Measurements from ENCODE around the gene PROC.
A peak's percentile ranks its signal among the peaks of the same experiment; 100 is the strongest.

Gene PROC

DNA sequence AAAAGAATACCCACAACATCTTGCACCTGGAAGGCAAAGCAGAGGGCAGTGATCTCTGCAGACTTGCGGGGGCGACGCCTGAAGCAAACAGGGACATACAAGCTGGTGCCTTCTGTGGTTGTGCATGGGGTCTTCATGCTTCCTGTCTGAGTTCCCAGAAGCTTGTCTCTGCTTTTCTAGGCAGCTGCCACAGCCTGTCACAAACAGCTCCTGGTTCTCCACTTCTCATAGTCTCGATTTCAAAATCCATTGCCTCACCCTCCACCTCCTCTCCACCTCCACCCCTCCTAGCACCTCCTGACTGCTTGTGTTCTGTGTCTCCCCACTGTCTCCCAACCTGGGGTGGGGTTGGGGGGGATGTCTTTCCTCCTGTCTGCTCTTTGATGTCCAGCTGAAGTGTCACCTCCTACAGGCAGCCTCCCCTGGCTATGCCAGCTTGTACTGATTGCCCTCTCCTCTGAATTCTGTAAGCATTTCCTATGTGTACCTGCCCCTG is 1.7 kb upstream of the PROC start:
- TF ChIP-seq, protein P1, sequence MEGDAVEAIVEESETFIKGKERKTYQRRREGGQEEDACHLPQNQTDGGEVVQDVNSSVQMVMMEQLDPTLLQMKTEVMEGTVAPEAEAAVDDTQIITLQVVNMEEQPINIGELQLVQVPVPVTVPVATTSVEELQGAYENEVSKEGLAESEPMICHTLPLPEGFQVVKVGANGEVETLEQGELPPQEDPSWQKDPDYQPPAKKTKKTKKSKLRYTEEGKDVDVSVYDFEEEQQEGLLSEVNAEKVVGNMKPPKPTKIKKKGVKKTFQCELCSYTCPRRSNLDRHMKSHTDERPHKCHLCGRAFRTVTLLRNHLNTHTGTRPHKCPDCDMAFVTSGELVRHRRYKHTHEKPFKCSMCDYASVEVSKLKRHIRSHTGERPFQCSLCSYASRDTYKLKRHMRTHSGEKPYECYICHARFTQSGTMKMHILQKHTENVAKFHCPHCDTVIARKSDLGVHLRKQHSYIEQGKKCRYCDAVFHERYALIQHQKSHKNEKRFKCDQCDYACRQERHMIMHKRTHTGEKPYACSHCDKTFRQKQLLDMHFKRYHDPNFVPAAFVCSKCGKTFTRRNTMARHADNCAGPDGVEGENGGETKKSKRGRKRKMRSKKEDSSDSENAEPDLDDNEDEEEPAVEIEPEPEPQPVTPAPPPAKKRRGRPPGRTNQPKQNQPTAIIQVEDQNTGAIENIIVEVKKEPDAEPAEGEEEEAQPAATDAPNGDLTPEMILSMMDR (IDR thresholded peaks at IDR 0.05; ENCODE audit: low read depth, low read length): no peak
- no peak for TF ChIP-seq EZH2phosphoT487 (IDR thresholded peaks at IDR 0.05; ENCODE audit: low read depth)
- H3K9me3 ChIP-seq (ENCODE audit: insufficient read depth, low read length): no peaks in the 10 kb centered on the region
- H3K9ac ChIP-seq (ENCODE audit: low read length): peak overlapping the region; percentile 30
- peak overlapping the region; percentile 78 for H3K4me3 ChIP-seq (ENCODE audit: low read length)
- peaks cover 33% of the 10 kb centered on the region for H3K27me3 ChIP-seq (ENCODE audit: low read depth, low read length)
- H2AFZ ChIP-seq (ENCODE audit: low read depth, low read length): 0 out of 2 replicates have a peak overlapping the region, but pooled peaks have one; percentile 16
- no peak overlapping the region for H3K27ac ChIP-seq (ENCODE audit: low read length)
- H3K4me2 ChIP-seq (ENCODE audit: low read length): peak overlapping the region; percentile 90
- H3K36me3 ChIP-seq (replicated peaks; ENCODE audit: low read depth, low read length): no peaks in the 10 kb centered on the region
- no peaks in the 10 kb centered on the region for H3K79me2 ChIP-seq (ENCODE audit: low read length)
- no peaks in the 10 kb centered on the region for H4K20me1 ChIP-seq (ENCODE audit: insufficient read depth, low read length)
- H3K4me1 ChIP-seq (ENCODE audit: low read length): peaks cover 19% of the 10 kb centered on the region

DNA sequence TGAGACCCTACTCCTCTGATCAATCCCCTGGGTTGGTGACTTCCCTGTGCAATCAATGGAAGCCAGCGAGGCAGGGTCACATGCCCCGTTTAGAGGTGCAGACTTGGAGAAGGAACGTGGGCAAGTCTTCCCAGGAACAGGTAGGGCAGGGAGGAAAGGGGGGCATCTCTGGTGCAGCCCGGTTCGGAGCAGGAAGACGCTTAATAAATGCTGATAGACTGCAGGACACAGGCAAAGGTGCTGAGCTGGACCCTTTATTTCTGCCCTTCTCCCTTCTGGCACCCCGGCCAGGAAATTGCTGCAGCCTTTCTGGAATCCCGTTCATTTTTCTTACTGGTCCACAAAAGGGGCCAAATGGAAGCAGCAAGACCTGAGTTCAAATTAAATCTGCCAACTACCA is 821 bp upstream of the PROC start:
- Histone ChIP-seq H3K4me3 (ENCODE audit: low read length) (no peak overlapping the region), H3K9ac (ENCODE audit: low read length) (no peak overlapping the region), H3K36me3 (replicated peaks; ENCODE audit: low read depth, low read length) (no peaks in the 10 kb centered on the region), H4K20me1 (ENCODE audit: insufficient read depth, low read length) (no peaks in the 10 kb centered on the region), H3K4me1 (ENCODE audit: low read length) (peaks cover 11% of the 10 kb centered on the region), H3K4me2 (ENCODE audit: low read length) (no peak overlapping the region), H2AFZ (ENCODE audit: low read depth, low read length) (no peak overlapping the region), H3K79me2 (ENCODE audit: low read length) (no peaks in the 10 kb centered on the region), H3K27me3 (ENCODE audit: low read depth, low read length) (peaks cover 30% of the 10 kb centered on the region), H3K27ac (ENCODE audit: low read length) (no peak overlapping the region), H3K9me3 (ENCODE audit: insufficient read depth, low read length) (no peaks in the 10 kb centered on the region)
- TF ChIP-seq EZH2phosphoT487 (IDR thresholded peaks at IDR 0.05; ENCODE audit: low read depth): no peak
- TF ChIP-seq, protein P1 (IDR thresholded peaks at IDR 0.05; ENCODE audit: low read depth, low read length): no peak

DNA sequence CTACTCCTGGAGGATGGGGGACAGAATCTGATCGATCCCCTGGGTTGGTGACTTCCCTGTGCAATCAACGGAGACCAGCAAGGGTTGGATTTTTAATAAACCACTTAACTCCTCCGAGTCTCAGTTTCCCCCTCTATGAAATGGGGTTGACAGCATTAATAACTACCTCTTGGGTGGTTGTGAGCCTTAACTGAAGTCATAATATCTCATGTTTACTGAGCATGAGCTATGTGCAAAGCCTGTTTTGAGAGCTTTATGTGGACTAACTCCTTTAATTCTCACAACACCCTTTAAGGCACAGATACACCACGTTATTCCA is 844 bp downstream of the PROC start:
- no peak overlapping the region for H2AFZ ChIP-seq (ENCODE audit: low read depth, low read length)
- H3K9ac ChIP-seq (ENCODE audit: low read length): no peak overlapping the region
- no peak overlapping the region for H3K4me3 ChIP-seq (ENCODE audit: low read length)
- H3K27ac ChIP-seq (ENCODE audit: low read length): no peak overlapping the region
- peaks cover 14% of the 10 kb centered on the region for H3K27me3 ChIP-seq (ENCODE audit: low read depth, low read length)
- H3K4me1 ChIP-seq (ENCODE audit: low read length): peaks cover 11% of the 10 kb centered on the region
- H3K4me2 ChIP-seq (ENCODE audit: low read length): no peak overlapping the region
- no peaks in the 10 kb centered on the region for H3K79me2 ChIP-seq (ENCODE audit: low read length)
- no peaks in the 10 kb centered on the region for H3K9me3 ChIP-seq (ENCODE audit: insufficient read depth, low read length)
- H4K20me1 ChIP-seq (ENCODE audit: insufficient read depth, low read length): no peaks in the 10 kb centered on the region
- TF ChIP-seq, protein P1 (IDR thresholded peaks at IDR 0.05; ENCODE audit: low read depth, low read length): no peak
- no peak for TF ChIP-seq EZH2phosphoT487 (IDR thresholded peaks at IDR 0.05; ENCODE audit: low read depth)
- H3K36me3 ChIP-seq (replicated peaks; ENCODE audit: low read depth, low read length): no peaks in the 10 kb centered on the region

DNA sequence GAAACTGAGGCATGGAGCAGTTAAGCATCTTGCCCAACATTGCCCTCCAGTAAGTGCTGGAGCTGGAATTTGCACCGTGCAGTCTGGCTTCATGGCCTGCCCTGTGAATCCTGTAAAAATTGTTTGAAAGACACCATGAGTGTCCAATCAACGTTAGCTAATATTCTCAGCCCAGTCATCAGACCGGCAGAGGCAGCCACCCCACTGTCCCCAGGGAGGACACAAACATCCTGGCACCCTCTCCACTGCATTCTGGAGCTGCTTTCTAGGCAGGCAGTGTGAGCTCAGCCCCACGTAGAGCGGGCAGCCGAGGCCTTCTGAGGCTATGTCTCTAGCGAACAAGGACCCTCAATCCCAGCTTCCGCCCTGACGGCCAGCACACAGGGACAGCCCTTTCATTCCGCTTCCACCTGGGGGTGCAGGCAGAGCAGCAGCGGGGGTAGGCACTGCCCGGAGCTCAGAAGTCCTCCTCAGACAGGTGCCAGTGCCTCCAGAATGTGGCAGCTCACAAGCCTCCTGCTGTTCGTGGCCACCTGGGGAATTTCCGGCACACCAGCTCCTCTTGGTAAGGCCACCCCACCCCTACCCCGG is 1.3 kb downstream of the PROC start:
- no peaks in the 10 kb centered on the region for H3K79me2 ChIP-seq (ENCODE audit: low read length)
- H3K4me2 ChIP-seq (ENCODE audit: low read length): no peak overlapping the region
- H2AFZ ChIP-seq (ENCODE audit: low read depth, low read length): no peak overlapping the region
- H3K4me1 ChIP-seq (ENCODE audit: low read length): peaks cover 11% of the 10 kb centered on the region
- TF ChIP-seq, protein P1 (IDR thresholded peaks at IDR 0.05; ENCODE audit: low read depth, low read length): no peak
- no peak for TF ChIP-seq EZH2phosphoT487 (IDR thresholded peaks at IDR 0.05; ENCODE audit: low read depth)
- peaks cover 14% of the 10 kb centered on the region for H3K27me3 ChIP-seq (ENCODE audit: low read depth, low read length)
- H3K27ac ChIP-seq (ENCODE audit: low read length): no peak overlapping the region
- no peaks in the 10 kb centered on the region for H3K9me3 ChIP-seq (ENCODE audit: insufficient read depth, low read length)
- H3K9ac ChIP-seq (ENCODE audit: low read length): no peak overlapping the region
- no peak overlapping the region for H3K4me3 ChIP-seq (ENCODE audit: low read length)
- H4K20me1 ChIP-seq (ENCODE audit: insufficient read depth, low read length): no peaks in the 10 kb centered on the region
- H3K36me3 ChIP-seq (replicated peaks; ENCODE audit: low read depth, low read length): no peaks in the 10 kb centered on the region
